Astrocyte of the spinal cord (primary cell): ENCODE measurements around the gene SYNE4.
"Not testable (repeated sequence)": the region's sequence is repeated elsewhere in the genome, so short reads cannot be mapped to it uniquely, and the experiment has no call there.

ENCODE experiments used
- DNase-seq: peaks from one replicate; pipeline ENCODE4 v3.0.0; 2011; ENCODE audit warnings: low read depth, low spot score
- H3K4me3 ChIP-seq: 2 replicates; pipeline ENCODE4 v1.5.1; 2011; ENCODE audit warnings: low read depth, mild to moderate bottlenecking, low read length, moderate library complexity
- CTCF ChIP-seq: IDR thresholded peaks from 2 replicates; pipeline ENCODE4 v1.5.1; 2012; ENCODE audit warnings: low read depth, mild to moderate bottlenecking, low read length, inconsistent platforms
- in situ Hi-C: cut with HindIII; loops from 2 replicates; pipeline ENCODE4 v1.10.0; 2017; ENCODE audit warnings: low sequenced_read_pairs

Gene SYNE4

DNA sequence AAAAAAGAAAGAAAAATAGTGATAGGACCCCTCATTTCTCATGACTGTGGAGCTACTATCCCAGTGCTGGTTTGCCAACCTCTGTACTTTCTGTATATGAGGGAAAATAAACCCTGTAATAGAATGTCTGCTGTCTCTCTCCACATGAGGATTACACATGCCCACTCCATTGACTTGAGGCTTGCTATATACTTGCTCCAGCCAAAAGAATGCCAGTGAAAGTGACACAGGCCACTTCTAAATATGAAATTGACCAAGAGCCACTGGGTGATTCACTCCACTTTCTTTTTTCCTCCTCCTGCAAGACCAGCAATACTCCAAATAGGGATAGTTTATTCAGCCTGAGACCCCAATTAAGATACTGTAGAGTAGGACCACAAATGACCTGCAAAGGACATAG, 39.2 kb upstream of the SYNE4 start:
- in situ Hi-C loops = no loop called here
- no peak for TF ChIP-seq CTCF
- no peak for DNase-seq
- no peak overlapping the region for H3K4me3 ChIP-seq

GRCh38 chr19:36046443-36047050, 37.9 kb upstream of the SYNE4 start:
- no peak for TF ChIP-seq CTCF
- no peak overlapping the region for H3K4me3 ChIP-seq
- no peak for DNase-seq
- in situ Hi-C loops = no loop called here

DNA sequence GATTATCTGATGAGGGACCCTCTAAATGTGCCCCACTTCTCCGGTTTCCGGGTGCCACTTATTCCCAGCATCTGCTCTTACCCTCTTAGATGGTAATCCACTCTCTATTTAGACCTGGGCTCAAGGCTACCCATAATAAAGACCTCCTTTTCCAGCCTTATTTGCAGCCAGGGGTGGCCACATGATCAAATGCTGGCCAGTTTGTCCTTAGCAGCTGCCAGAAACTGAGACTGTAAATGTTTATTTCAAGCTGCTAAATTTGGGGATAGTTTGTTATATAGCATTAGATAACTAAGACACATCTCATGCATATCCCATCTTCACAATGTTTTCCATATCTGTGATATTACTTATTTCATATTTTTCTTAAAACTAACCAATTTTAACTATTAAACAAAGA, 35.3 kb upstream of the SYNE4 start:
- TF ChIP-seq CTCF = no peak
- DNase-seq = no peak
- in situ Hi-C loops = no loop called here
- H3K4me3 ChIP-seq = no peak overlapping the region

DNA sequence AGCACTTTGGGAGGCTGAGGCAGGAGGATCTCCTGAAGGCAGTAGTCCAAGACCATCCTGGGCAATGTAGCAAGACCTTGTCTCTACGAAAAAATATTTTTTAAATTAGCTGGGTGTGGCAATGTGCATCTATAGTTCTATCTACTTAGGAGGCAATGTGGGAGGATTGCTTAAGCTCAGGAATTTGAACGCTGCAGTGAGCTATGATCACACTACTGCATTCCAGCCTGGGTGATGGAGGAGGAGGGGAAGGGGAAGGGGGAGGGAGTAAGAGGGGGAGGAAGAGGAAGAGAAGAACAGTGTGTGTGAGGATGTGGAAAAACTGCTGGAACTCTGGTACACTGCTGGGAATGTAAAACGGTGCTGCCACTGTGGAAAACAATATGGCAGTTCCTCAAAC, 33.2 kb upstream of the SYNE4 start:
- in situ Hi-C loops = no loop called here
- no peak for TF ChIP-seq CTCF
- no peak overlapping the region for H3K4me3 ChIP-seq
- DNase-seq = peak; percentile 43

DNA sequence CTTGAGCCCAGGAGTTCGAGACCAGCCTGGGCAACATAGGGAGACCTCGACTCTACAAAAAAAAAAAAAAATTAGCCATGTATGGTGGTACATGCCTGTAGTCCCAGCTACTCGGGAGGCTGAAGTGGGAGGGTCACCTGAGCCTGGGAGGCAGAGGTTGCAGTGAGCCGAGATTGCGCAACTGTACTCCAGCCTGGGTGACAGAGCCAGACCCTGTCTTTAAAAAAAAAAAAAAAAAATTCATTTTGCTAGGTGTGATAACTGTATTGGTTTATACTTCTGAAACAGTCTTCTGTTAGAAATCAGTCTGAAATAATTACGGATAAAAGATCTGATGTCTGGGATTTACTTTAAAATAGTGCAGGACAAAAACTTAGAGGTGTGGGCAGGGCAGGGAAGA, 32.5 kb upstream of the SYNE4 start:
- H3K4me3 ChIP-seq, in situ Hi-C loops, DNase-seq: not testable (repeated sequence)

- DNase-seq = no peak
- in situ Hi-C loops = no loop called here
- H3K4me3 ChIP-seq = no peak overlapping the region
- TF ChIP-seq CTCF = no peak
Observed at GRCh38 chr19:36040495-36040894, 31.9 kb upstream of the SYNE4 start.

GRCh38 chr19:36032251-36033104, 23.9 kb upstream of the SYNE4 start, which contains the start of gene CLIP3:
Gene CLIP3, minus strand, starts transcription at chr19:36032873. Its CDS starts 516 bp downstream, at chr19:36032357.
- in situ Hi-C loops = no loop called here
- DNase-seq = peak; percentile 63
- peak within 1 kb of the TSS; percentile 81 for H3K4me3 ChIP-seq
- TF ChIP-seq CTCF = no peak
